ENCODE results near the gene KRT15. TPM values are rescaled to one million over a fixed set of nuclear protein-coding genes. Genes with fewer than 3 reads are reported as not detected.

The KRT15 gene
- total RNA-seq, 1 donor from 2014 or later: 0.79 TPM

- H3K27ac ChIP-seq (ENCODE audit: low read depth, low read length): no peak overlapping the region
These were observed 38.2 kb upstream of the KRT15 start for GRCh38 chr17:41556931-41557330.

GRCh38 chr17:41556306-41556705, 37.6 kb upstream of the KRT15 start:
- peaks cover 5% of the 10 kb centered on the region for H3K4me1 Mint-ChIP-seq (ENCODE audit: low read depth, unreplicated experiment)
- no peak for TF ChIP-seq EZH2 (IDR thresholded peaks at IDR 0.05; ENCODE audit: insufficient read depth, low read length)
- no peak for TF ChIP-seq CTCF (IDR thresholded peaks at IDR 0.05; ENCODE audit: insufficient read depth, low read depth, low read length)
- FAIRE-seq: no peak

More at GRCh38 chr17:41556931-41557330, 38.2 kb upstream of the KRT15 start:
- no peak for FAIRE-seq
- Histone ChIP-seq H3K9ac (ENCODE audit: low read length) (no peak overlapping the region), H3K36me3 (ENCODE audit: insufficient read depth, low read length) (no peaks in the 10 kb centered on the region), H3K9me3 (ENCODE audit: insufficient read depth, low read depth, low read length) (no peaks in the 10 kb centered on the region), H3K4me1 (ENCODE audit: insufficient read depth, low read length) (no peaks in the 10 kb centered on the region), H3K4me2 (ENCODE audit: low read length) (no peak overlapping the region), H3K4me3 (ENCODE audit: insufficient read depth, low read depth, low read length) (no peak overlapping the region), H4K20me1 (ENCODE audit: insufficient read depth, low read length) (no peaks in the 10 kb centered on the region), H2AFZ (ENCODE audit: low read depth, low read length) (no peak overlapping the region), H3K27me3 (ENCODE audit: insufficient read depth, low read length) (peaks cover 20% of the 10 kb centered on the region), H3K79me2 (ENCODE audit: insufficient read depth, low read length) (no peaks in the 10 kb centered on the region)
- TF ChIP-seq EZH2 (IDR thresholded peaks at IDR 0.05; ENCODE audit: insufficient read depth, low read length) (no peak), CTCF (IDR thresholded peaks at IDR 0.05; ENCODE audit: insufficient read depth, low read depth, low read length) (no peak)
- Mint-ChIP-seq H3K36me3 (ENCODE audit: low read depth, unreplicated experiment) (no peaks in the 10 kb centered on the region), H3K27me3 (ENCODE audit: low read depth, unreplicated experiment) (peaks cover 29% of the 10 kb centered on the region), H3K4me1 (ENCODE audit: low read depth, unreplicated experiment) (peaks cover 5% of the 10 kb centered on the region), H3K9me3 (ENCODE audit: unreplicated experiment) (no peaks in the 10 kb centered on the region), H3K27ac (ENCODE audit: unreplicated experiment) (no peak overlapping the region), H3K4me3 (ENCODE audit: unreplicated experiment) (no peak overlapping the region)
- no peak for DNase-seq (ENCODE audit: low read depth)

GRCh38 chr17:41555105-41555887, 36.6 kb upstream of the KRT15 start:
- H3K36me3 ChIP-seq (ENCODE audit: insufficient read depth, low read length): no peaks in the 10 kb centered on the region
- H3K4me3 Mint-ChIP-seq (ENCODE audit: unreplicated experiment): no peak overlapping the region
- FAIRE-seq (no peak), DNase-seq (ENCODE audit: low read depth) (no peak)
- no peaks in the 10 kb centered on the region for H3K9me3 Mint-ChIP-seq (ENCODE audit: unreplicated experiment)
- H3K79me2 ChIP-seq (ENCODE audit: insufficient read depth, low read length): no peaks in the 10 kb centered on the region
- no peak overlapping the region for H3K27ac Mint-ChIP-seq (ENCODE audit: unreplicated experiment)
- H3K4me2 ChIP-seq (ENCODE audit: low read length): no peak overlapping the region
- H3K4me1 Mint-ChIP-seq (ENCODE audit: low read depth, unreplicated experiment): peaks cover 5% of the 10 kb centered on the region
- H3K27me3 ChIP-seq (ENCODE audit: insufficient read depth, low read length): peaks cover 17% of the 10 kb centered on the region
- H3K4me3 ChIP-seq (ENCODE audit: insufficient read depth, low read depth, low read length): no peak overlapping the region
- no peak overlapping the region for H2AFZ ChIP-seq (ENCODE audit: low read depth, low read length)
- peaks cover 31% of the 10 kb centered on the region for H3K27me3 Mint-ChIP-seq (ENCODE audit: low read depth, unreplicated experiment)
- H3K27ac ChIP-seq (ENCODE audit: low read depth, low read length): no peak overlapping the region
- no peak overlapping the region for H3K9ac ChIP-seq (ENCODE audit: low read length)
- peaks cover 7% of the 10 kb centered on the region for H3K4me1 ChIP-seq (ENCODE audit: insufficient read depth, low read length)
- no peaks in the 10 kb centered on the region for H3K9me3 ChIP-seq (ENCODE audit: insufficient read depth, low read depth, low read length)
- TF ChIP-seq CTCF (IDR thresholded peaks at IDR 0.05; ENCODE audit: insufficient read depth, low read depth, low read length) (no peak), EZH2 (IDR thresholded peaks at IDR 0.05; ENCODE audit: insufficient read depth, low read length) (no peak)
- no peaks in the 10 kb centered on the region for H4K20me1 ChIP-seq (ENCODE audit: insufficient read depth, low read length)
- no peaks in the 10 kb centered on the region for H3K36me3 Mint-ChIP-seq (ENCODE audit: low read depth, unreplicated experiment)

More at GRCh38 chr17:41556306-41556705, 37.6 kb upstream of the KRT15 start:
- H3K36me3 Mint-ChIP-seq (ENCODE audit: low read depth, unreplicated experiment): no peaks in the 10 kb centered on the region
- no peak overlapping the region for H3K27ac ChIP-seq (ENCODE audit: low read depth, low read length)
- no peak for DNase-seq (ENCODE audit: low read depth)
- H3K4me2 ChIP-seq (ENCODE audit: low read length): no peak overlapping the region
- no peaks in the 10 kb centered on the region for H3K79me2 ChIP-seq (ENCODE audit: insufficient read depth, low read length)
- H3K9me3 Mint-ChIP-seq (ENCODE audit: unreplicated experiment): no peaks in the 10 kb centered on the region
- H3K9ac ChIP-seq (ENCODE audit: low read length): no peak overlapping the region
- no peak overlapping the region for H2AFZ ChIP-seq (ENCODE audit: low read depth, low read length)
- no peaks in the 10 kb centered on the region for H3K9me3 ChIP-seq (ENCODE audit: insufficient read depth, low read depth, low read length)
- H3K27me3 ChIP-seq (ENCODE audit: insufficient read depth, low read length): peaks cover 20% of the 10 kb centered on the region
- H3K4me3 ChIP-seq (ENCODE audit: insufficient read depth, low read depth, low read length): no peak overlapping the region
- H3K27me3 Mint-ChIP-seq (ENCODE audit: low read depth, unreplicated experiment): peaks cover 31% of the 10 kb centered on the region
- no peak overlapping the region for H3K27ac Mint-ChIP-seq (ENCODE audit: unreplicated experiment)
- H4K20me1 ChIP-seq (ENCODE audit: insufficient read depth, low read length): no peaks in the 10 kb centered on the region
- peaks cover 6% of the 10 kb centered on the region for H3K4me1 ChIP-seq (ENCODE audit: insufficient read depth, low read length)
- no peak overlapping the region for H3K4me3 Mint-ChIP-seq (ENCODE audit: unreplicated experiment)
- H3K36me3 ChIP-seq (ENCODE audit: insufficient read depth, low read length): no peaks in the 10 kb centered on the region

Data from astrocyte (in vitro differentiated cells and primary cell).